Activated B cell treated with CpG ODN at 0.5 μM for 24 hours (primary cell): ENCODE data around the gene CALML4. TPM values are rescaled to one million over a fixed set of nuclear protein-coding genes. Genes with fewer than 3 reads are reported as not detected.
"Not testable (repeated sequence)": the region's sequence is repeated elsewhere in the genome, so short reads cannot be mapped to it uniquely, and the experiment has no call there.

Experiments used
- ATAC-seq: fragments of 200-7000 bp; cut with Tn5 transposase; one replicate; pipeline ENCODE4 v1.10.0; 2021; ENCODE audit warnings: low read depth, mild to moderate bottlenecking, moderate library complexity
- CTCF ChIA-PET: fragments of 350-600 bp; sonication (Branson Sonifier 250); formaldehyde crosslinking; loops from one replicate; lab custom pipeline; 2021; ENCODE audit warnings: antibody characterized with exemption; lab: Charles Lee
- POLR2A ChIA-PET: fragments of 350-600 bp; sonication (Branson Sonifier 250); formaldehyde crosslinking; loops from one replicate; lab custom pipeline; 2021; ENCODE audit warnings: antibody characterized with exemption; lab: Charles Lee
- DNase-seq: peaks from one replicate; pipeline ENCODE4 v3.0.0; 2022
- H3K27ac Mint-ChIP-seq: one replicate; pipeline ENCODE4 v1.8.0; 2020; ENCODE audit warnings: mixed read lengths
- H3K27me3 Mint-ChIP-seq: one replicate; pipeline ENCODE4 v1.8.0; 2021; ENCODE audit warnings: mixed read lengths
- H3K36me3 Mint-ChIP-seq: one replicate; pipeline ENCODE4 v1.8.0; 2021; ENCODE audit warnings: low read depth, mixed read lengths
- H3K4me1 Mint-ChIP-seq: one replicate; pipeline ENCODE4 v1.8.0; 2021; ENCODE audit warnings: mixed read lengths
- H3K4me3 Mint-ChIP-seq: one replicate; pipeline ENCODE4 v1.8.0; 2020; ENCODE audit warnings: mild to moderate bottlenecking, mixed read lengths
- H3K9me3 Mint-ChIP-seq: one replicate; pipeline ENCODE4 v1.8.0; 2020; ENCODE audit warnings: mixed read lengths
- intact Hi-C: fragments of 100-400 bp; cut with micrococcal nuclease; formaldehyde crosslinking; loops from one replicate; pipeline ENCODE4 v1.15.1; 2024
- total RNA-seq: library from RNA; stranded (reverse); gene quantifications from 2 replicates; pipeline ENCODE4 v1.2.3, GENCODE V29; 2022
- TF ChIP-seq, protein P1 (sequence below): fragments of 200-600 bp; IDR thresholded peaks from one replicate; pipeline ENCODE4 v1.8.0; 2022; ENCODE audit warnings: antibody characterized with exemption, mild to moderate bottlenecking

The CALML4 gene
- total RNA-seq, 1 donor from 2014 or later = 5.0 TPM

DNA sequence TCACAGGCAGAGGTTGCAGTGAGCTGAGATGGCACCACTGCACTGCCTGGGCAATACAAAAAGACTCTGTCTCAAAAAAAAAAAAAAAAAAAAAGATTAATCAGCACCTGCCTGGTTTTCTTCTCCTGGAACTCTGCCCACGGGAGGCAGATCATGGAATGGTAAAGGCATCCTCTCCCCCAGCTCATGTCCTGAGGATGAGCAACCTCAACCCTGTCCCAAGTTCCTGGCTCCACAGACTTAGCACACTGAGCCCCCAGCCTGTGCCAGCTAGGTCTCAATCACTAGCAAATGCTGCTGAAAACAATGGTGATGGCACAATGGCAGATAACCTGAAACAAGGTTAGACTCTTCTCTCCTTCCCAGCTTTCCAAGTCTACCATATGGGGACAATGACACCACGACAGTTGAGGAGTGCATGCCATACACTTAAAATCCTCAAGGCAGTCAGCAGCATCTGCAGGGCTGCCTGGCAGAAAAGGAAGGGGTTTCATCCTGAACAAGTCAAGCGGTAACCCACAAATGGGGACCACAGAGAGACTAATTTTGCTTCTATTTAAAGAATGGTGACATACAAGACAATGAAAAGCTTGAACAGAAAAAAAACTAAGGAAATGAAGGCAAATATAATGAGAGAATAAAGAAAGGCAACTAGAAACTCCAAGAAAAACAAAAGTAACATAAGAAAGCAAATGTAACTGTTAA lies 19.6 kb upstream of the CALML4 start:
- ATAC-seq (no peak), DNase-seq (no peak)
- Mint-ChIP-seq H3K36me3 (peaks cover under 1% of the 10 kb centered on the region), H3K9me3 (no peaks in the 10 kb centered on the region), H3K4me1 (peaks cover 36% of the 10 kb centered on the region), H3K4me3 (peak overlapping the region; percentile 12), H3K27ac (no peak overlapping the region), H3K27me3 (no peaks in the 10 kb centered on the region)
- TF ChIP-seq, protein P1, sequence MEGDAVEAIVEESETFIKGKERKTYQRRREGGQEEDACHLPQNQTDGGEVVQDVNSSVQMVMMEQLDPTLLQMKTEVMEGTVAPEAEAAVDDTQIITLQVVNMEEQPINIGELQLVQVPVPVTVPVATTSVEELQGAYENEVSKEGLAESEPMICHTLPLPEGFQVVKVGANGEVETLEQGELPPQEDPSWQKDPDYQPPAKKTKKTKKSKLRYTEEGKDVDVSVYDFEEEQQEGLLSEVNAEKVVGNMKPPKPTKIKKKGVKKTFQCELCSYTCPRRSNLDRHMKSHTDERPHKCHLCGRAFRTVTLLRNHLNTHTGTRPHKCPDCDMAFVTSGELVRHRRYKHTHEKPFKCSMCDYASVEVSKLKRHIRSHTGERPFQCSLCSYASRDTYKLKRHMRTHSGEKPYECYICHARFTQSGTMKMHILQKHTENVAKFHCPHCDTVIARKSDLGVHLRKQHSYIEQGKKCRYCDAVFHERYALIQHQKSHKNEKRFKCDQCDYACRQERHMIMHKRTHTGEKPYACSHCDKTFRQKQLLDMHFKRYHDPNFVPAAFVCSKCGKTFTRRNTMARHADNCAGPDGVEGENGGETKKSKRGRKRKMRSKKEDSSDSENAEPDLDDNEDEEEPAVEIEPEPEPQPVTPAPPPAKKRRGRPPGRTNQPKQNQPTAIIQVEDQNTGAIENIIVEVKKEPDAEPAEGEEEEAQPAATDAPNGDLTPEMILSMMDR = no peak
- ChIA-PET CTCF (no interaction called here), POLR2A (interaction anchor here (0.6 to 0.7 kb wide), 2 partner anchors 985 to 1974 kb away, joined by 5 read pairs; no protein-coding TSS in a partner anchor)
- intact Hi-C loops = no loop called here

DNA sequence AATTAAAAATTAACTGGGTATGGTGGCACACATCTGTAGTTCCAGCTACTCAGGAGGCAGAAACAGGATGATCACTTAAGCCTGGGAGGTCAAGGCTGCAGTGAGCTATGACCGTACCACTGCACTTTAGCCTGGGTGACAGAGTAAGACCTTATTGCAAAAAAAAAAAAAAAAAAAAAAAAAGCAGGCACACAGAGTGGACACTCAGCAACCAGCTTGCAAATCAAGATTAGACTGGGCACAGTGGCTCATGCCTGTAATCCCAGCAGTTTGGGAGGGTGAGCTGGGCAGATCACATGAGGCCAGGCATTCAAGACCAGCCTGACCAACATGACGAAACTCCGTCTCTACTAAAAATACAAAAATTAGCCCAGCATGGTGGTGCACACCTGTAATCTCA lies 19.0 kb upstream of the CALML4 start:
- Mint-ChIP-seq H3K36me3 (peaks cover 1% of the 10 kb centered on the region), H3K27me3 (no peaks in the 10 kb centered on the region), H3K27ac (no peak overlapping the region), H3K9me3 (no peaks in the 10 kb centered on the region), H3K4me1 (peaks cover 35% of the 10 kb centered on the region), H3K4me3 (no peak overlapping the region)
- DNase-seq = no peak
- no peak for ATAC-seq
- POLR2A ChIA-PET = interaction anchor here (0.6 to 0.7 kb wide), 4 partner anchors 12 to 1973 kb away, joined by 3 to 12 read pairs (median 5); no protein-coding TSS in a partner anchor
- intact Hi-C loops = no loop called here
- CTCF ChIA-PET = no interaction called here
- TF ChIP-seq, protein P1 = no peak

DNA sequence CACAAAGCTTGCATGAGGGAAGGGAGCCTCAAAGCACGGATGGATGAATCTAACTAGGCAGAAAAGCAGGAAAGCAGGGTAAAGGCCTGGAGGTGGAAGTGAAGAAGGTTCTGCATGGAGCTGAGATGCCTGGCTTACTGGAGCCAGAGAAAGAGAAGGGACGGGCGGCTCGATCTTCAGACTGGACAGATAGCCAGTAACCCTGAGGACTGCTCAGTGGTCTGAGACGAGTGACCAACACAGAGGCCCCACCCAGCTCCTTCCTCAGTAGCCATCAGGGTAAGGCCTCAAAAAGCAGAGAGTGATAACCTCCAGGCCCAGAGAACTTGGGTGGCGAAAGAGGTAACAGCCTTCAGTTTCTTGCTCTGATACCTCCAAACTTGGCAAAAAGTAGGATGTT lies 18.0 kb upstream of the CALML4 start:
- TF ChIP-seq, protein P1 = no peak
- H3K27me3 Mint-ChIP-seq = no peaks in the 10 kb centered on the region
- DNase-seq (no peak), ATAC-seq (no peak)
- ChIA-PET CTCF (no interaction called here), POLR2A (no interaction called here)
- H3K27ac Mint-ChIP-seq = no peak overlapping the region
- no peak overlapping the region for H3K4me3 Mint-ChIP-seq
- H3K36me3 Mint-ChIP-seq = peaks cover 7% of the 10 kb centered on the region
- no peaks in the 10 kb centered on the region for H3K9me3 Mint-ChIP-seq
- intact Hi-C loops = no loop called here
- peaks cover 28% of the 10 kb centered on the region for H3K4me1 Mint-ChIP-seq

DNA sequence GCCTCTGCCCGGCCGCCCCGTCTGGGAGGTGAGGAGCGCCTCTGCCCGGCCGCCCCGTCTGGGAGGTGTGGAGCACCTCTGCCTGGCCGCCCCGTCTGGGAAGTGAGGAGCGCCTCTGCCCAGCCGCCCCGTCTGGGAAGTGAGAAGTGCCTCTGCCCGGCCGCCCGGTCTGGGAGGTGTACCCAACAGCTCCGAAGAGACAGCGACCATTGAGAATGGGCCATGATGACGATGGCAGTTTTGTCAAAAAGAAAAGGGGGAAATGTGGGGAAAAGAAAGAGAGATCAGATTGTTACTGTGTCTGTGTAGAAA lies 17.3 kb upstream of the CALML4 start:
- CTCF ChIA-PET, H3K27ac Mint-ChIP-seq, ATAC-seq, H3K27me3 Mint-ChIP-seq, H3K4me3 Mint-ChIP-seq, intact Hi-C loops, POLR2A ChIA-PET, DNase-seq, H3K9me3 Mint-ChIP-seq: not testable (repeated sequence)
- peaks cover 22% of the 10 kb centered on the region for H3K4me1 Mint-ChIP-seq
- H3K36me3 Mint-ChIP-seq = peaks cover 14% of the 10 kb centered on the region

DNA sequence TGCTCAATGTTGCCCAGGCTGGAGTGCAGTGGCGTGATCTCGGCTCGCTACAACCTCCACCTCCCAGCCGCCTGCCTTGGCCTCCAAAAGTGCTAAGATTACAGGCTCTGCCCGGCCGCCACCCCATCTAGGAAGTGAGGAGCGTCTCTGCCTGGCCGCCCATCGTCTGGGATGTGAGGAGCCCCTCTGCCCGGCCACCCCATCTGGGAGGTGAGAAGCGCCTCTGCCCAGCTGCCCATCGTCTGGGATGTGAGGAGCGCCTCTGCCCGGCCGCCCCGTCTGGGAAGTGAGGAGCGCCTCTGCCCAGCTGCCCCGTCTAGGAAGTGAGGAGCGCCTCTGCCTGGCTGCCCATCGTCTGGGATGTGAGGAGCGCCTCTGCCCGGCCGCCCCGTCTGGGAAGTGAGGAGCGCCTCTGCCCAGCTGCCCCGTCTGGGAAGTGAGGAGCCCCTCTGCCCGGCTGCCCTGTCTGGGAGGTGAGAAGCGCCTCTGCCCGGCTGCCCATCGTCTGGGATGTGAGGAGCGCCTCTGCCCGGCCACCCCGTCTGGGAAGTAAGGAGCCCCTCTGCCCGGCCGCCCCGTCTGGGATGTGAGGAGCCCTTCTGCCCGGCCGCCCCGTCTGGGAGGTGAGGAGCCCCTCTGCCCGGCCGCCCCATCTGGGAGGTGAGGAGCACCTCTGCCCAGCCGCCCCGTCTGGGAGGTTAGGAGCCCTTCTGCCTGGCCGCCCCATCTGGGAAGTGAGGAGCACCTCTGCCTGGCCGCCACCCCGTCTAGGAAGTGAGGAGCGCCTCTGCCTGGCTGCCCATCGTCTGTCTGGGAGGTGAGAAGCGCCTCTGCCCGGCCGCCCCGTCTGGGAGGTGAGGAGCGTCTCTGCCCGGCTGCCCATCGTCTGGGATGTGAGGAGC lies 16.6 kb upstream of the CALML4 start:
- H3K27ac Mint-ChIP-seq, H3K4me3 Mint-ChIP-seq, H3K9me3 Mint-ChIP-seq, ATAC-seq, H3K27me3 Mint-ChIP-seq, DNase-seq, POLR2A ChIA-PET, CTCF ChIA-PET, intact Hi-C loops: not testable (repeated sequence)
- H3K4me1 Mint-ChIP-seq = peaks cover 19% of the 10 kb centered on the region
- peaks cover 17% of the 10 kb centered on the region for H3K36me3 Mint-ChIP-seq

DNA sequence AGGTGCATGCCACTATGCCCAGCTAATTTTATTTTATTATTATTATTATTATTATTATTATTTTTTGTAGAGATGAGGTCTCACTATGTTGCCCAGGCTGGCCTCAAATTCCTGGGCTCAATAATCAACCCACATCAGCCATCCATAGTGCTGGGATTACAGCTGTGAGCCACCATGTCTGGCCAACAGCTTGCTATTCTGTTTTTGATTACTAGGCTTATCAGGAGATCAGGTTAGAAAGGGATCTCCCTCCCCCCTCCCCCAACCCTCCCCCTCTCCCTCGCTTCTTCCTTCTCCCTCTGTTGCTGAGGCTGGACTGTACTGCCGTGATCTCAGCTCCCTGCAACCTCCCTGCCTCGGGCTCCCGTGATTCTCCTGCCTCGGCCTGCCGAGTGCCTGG lies 15.8 kb upstream of the CALML4 start:
- TF ChIP-seq, protein P1 = no peak
- Mint-ChIP-seq H3K4me1 (peaks cover 16% of the 10 kb centered on the region), H3K36me3 (peaks cover 25% of the 10 kb centered on the region), H3K27ac (no peak overlapping the region), H3K4me3 (no peak overlapping the region), H3K9me3 (no peaks in the 10 kb centered on the region), H3K27me3 (no peaks in the 10 kb centered on the region)
- intact Hi-C loops = no loop called here
- no peak for DNase-seq
- POLR2A ChIA-PET = no interaction called here
- CTCF ChIA-PET = no interaction called here
- no peak for ATAC-seq
